ENCODE measurements around the gene PRKCB. TPM values are rescaled to one million over a fixed set of nuclear protein-coding genes. Genes with fewer than 3 reads are reported as not detected.

PRKCB gene
- total and polyA plus RNA-seq, 2 experiments from 2014 or later = 3.7 to 16.4 TPM

- no peaks in the 10 kb centered on the region for H3K4me1 Mint-ChIP-seq
Measured at GRCh38 chr16:23931199-23931598, 95.4 kb downstream of the PRKCB start.

More at GRCh38 chr16:23931199-23931598, 95.4 kb downstream of the PRKCB start:
- H3K79me2 ChIP-seq (replicated peaks; ENCODE audit: insufficient read depth) = no peaks in the 10 kb centered on the region
- no peak overlapping the region for H2AFZ ChIP-seq
- ATAC-seq (no peak), DNase-seq (ENCODE audit: low spot score) (no peak)
- Mint-ChIP-seq H3K36me3 (ENCODE audit: low read depth) (no peaks in the 10 kb centered on the region), H3K4me3 (no peak overlapping the region), H3K27me3 (ENCODE audit: insufficient read depth, low read depth, poor library complexity) (peaks cover 5% of the 10 kb centered on the region), H3K27ac (no peak overlapping the region), H3K9me3 (no peaks in the 10 kb centered on the region; the same call in 2 of the 3 replicates)
- no peak overlapping the region for H3K4me2 ChIP-seq
- no peak overlapping the region for H3K4me3 ChIP-seq
- H3K4me1 ChIP-seq (ENCODE audit: insufficient read depth) = no peaks in the 10 kb centered on the region
- H3F3A ChIP-seq (replicated peaks; ENCODE audit: low read depth) = no peaks in the 10 kb centered on the region
- no peaks in the 10 kb centered on the region for H4K20me1 ChIP-seq (replicated peaks; ENCODE audit: insufficient read depth)
- no peaks in the 10 kb centered on the region for H3K9me2 ChIP-seq (ENCODE audit: insufficient read depth)
- no peaks in the 10 kb centered on the region for H3K36me3 ChIP-seq (ENCODE audit: insufficient read depth)
- TF ChIP-seq JUNB (IDR thresholded peaks at IDR 0.05; ENCODE audit: unreplicated experiment) (no peak), NANOG (IDR thresholded peaks at IDR 0.05; ENCODE audit: borderline replicate concordance) (no peak), STAT1 (IDR thresholded peaks at IDR 0.05; ENCODE audit: unreplicated experiment) (no peak), CTCF (conservative IDR thresholded peaks at IDR 0.05; ENCODE audit: low read depth in 2 of 2) (no peak), ETS1 (IDR thresholded peaks at IDR 0.05) (no peak), POLR2AphosphoS5 (IDR thresholded peaks at IDR 0.05; ENCODE audit: low read depth) (no peak), EZH2phosphoT487 (IDR thresholded peaks at IDR 0.05; ENCODE audit: unreplicated experiment) (no peak), ZNF114 (CRISPR knock-in tag; IDR thresholded peaks at IDR 0.05) (no peak)
- TF ChIP-seq, protein P1, sequence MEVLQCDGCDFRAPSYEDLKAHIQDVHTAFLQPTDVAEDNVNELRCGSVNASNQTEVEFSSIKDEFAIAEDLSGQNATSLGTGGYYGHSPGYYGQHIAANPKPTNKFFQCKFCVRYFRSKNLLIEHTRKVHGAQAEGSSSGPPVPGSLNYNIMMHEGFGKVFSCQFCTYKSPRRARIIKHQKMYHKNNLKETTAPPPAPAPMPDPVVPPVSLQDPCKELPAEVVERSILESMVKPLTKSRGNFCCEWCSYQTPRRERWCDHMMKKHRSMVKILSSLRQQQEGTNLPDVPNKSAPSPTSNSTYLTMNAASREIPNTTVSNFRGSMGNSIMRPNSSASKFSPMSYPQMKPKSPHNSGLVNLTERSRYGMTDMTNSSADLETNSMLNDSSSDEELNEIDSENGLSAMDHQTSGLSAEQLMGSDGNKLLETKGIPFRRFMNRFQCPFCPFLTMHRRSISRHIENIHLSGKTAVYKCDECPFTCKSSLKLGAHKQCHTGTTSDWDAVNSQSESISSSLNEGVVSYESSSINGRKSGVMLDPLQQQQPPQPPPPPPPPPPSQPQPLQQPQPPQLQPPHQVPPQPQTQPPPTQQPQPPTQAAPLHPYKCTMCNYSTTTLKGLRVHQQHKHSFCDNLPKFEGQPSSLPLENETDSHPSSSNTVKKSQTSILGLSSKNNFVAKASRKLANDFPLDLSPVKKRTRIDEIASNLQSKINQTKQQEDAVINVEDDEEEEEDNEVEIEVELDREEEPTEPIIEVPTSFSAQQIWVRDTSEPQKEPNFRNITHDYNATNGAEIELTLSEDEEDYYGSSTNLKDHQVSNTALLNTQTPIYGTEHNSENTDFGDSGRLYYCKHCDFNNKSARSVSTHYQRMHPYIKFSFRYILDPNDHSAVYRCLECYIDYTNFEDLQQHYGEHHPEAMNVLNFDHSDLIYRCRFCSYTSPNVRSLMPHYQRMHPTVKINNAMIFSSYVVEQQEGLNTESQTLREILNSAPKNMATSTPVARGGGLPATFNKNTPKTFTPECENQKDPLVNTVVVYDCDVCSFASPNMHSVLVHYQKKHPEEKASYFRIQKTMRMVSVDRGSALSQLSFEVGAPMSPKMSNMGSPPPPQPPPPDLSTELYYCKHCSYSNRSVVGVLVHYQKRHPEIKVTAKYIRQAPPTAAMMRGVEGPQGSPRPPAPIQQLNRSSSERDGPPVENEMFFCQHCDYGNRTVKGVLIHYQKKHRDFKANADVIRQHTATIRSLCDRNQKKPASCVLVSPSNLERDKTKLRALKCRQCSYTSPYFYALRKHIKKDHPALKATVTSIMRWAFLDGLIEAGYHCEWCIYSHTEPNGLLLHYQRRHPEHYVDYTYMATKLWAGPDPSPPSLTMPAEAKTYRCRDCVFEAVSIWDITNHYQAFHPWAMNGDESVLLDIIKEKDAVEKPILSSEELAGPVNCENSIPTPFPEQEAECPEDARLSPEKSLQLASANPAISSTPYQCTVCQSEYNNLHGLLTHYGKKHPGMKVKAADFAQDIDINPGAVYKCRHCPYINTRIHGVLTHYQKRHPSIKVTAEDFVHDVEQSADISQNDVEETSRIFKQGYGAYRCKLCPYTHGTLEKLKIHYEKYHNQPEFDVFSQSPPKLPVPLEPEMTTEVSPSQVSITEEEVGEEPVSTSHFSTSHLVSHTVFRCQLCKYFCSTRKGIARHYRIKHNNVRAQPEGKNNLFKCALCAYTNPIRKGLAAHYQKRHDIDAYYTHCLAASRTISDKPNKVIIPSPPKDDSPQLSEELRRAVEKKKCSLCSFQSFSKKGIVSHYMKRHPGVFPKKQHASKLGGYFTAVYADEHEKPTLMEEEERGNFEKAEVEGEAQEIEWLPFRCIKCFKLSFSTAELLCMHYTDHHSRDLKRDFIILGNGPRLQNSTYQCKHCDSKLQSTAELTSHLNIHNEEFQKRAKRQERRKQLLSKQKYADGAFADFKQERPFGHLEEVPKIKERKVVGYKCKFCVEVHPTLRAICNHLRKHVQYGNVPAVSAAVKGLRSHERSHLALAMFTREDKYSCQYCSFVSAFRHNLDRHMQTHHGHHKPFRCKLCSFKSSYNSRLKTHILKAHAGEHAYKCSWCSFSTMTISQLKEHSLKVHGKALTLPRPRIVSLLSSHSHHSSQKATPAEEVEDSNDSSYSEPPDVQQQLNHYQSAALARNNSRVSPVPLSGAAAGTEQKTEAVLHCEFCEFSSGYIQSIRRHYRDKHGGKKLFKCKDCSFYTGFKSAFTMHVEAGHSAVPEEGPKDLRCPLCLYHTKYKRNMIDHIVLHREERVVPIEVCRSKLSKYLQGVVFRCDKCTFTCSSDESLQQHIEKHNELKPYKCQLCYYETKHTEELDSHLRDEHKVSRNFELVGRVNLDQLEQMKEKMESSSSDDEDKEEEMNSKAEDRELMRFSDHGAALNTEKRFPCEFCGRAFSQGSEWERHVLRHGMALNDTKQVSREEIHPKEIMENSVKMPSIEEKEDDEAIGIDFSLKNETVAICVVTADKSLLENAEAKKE (CRISPR knock-in tag; IDR thresholded peaks at IDR 0.05) = no peak
- TF ChIP-seq, protein P2, sequence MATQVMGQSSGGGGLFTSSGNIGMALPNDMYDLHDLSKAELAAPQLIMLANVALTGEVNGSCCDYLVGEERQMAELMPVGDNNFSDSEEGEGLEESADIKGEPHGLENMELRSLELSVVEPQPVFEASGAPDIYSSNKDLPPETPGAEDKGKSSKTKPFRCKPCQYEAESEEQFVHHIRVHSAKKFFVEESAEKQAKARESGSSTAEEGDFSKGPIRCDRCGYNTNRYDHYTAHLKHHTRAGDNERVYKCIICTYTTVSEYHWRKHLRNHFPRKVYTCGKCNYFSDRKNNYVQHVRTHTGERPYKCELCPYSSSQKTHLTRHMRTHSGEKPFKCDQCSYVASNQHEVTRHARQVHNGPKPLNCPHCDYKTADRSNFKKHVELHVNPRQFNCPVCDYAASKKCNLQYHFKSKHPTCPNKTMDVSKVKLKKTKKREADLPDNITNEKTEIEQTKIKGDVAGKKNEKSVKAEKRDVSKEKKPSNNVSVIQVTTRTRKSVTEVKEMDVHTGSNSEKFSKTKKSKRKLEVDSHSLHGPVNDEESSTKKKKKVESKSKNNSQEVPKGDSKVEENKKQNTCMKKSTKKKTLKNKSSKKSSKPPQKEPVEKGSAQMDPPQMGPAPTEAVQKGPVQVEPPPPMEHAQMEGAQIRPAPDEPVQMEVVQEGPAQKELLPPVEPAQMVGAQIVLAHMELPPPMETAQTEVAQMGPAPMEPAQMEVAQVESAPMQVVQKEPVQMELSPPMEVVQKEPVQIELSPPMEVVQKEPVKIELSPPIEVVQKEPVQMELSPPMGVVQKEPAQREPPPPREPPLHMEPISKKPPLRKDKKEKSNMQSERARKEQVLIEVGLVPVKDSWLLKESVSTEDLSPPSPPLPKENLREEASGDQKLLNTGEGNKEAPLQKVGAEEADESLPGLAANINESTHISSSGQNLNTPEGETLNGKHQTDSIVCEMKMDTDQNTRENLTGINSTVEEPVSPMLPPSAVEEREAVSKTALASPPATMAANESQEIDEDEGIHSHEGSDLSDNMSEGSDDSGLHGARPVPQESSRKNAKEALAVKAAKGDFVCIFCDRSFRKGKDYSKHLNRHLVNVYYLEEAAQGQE (IDR thresholded peaks at IDR 0.05; ENCODE audit: unreplicated experiment) = no peak
- no peak overlapping the region for H3K27ac ChIP-seq (ENCODE audit: low read depth)
- no peaks in the 10 kb centered on the region for H3K27me3 ChIP-seq (ENCODE audit: insufficient read depth)
